M059J (cell line): ENCODE data around the gene OLFM2. TPM values are rescaled to one million over a fixed set of nuclear protein-coding genes. Genes with fewer than 3 reads are reported as not detected.

Experiments
- DNase-seq: peaks from one replicate; pipeline ENCODE4 v3.0.0-alpha.2; 2012; ENCODE audit warnings: low read depth
- total RNA-seq: library from RNA; depleted of rRNA; stranded (reverse); fragments of >200 nt; shearing (Covaris generic); gene quantifications from 2 replicates; pipeline ENCODE4 v1.2.3, GENCODE V29; 2014

OLFM2 gene
- total RNA-seq, 1 experiment from 2014 or later: 0.39 TPM

GRCh38 chr19:9910625-9911024 lies 25.7 kb downstream of the OLFM2 start:
- no peak for DNase-seq

GRCh38 chr19:9909251-9909650 lies 27.1 kb downstream of the OLFM2 start:
- no peak for DNase-seq

DNA sequence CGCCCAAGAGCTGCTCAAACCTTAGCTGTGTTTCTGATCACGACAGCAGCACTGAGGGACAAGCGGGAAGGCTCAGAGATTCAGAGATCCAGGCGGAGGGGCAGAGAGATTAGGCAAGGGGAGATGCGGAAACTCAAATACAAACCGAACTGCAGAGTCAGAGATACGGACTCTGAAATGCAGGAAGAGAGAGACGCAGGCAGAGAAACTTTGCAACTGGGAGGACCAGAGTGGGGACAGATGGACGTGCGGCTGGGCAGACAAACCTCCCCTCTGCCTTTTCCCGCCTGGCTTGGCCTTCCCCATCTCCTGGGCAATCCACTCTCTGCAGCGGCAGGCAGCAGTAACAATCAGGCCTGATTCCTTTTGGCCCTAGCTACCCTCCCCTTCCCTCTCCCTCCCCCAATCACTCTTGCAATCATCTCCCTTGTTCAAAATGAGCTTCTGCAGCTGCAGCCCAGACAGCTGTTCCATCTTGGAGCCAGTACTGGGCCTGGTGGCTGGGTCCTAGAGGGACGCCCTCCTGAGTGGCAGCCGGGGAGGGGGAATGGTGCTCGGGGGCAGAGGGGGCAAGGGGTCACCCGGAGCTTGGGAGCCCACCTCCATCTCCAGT lies 29.7 kb downstream of the OLFM2 start:
- DNase-seq: no peak

DNA sequence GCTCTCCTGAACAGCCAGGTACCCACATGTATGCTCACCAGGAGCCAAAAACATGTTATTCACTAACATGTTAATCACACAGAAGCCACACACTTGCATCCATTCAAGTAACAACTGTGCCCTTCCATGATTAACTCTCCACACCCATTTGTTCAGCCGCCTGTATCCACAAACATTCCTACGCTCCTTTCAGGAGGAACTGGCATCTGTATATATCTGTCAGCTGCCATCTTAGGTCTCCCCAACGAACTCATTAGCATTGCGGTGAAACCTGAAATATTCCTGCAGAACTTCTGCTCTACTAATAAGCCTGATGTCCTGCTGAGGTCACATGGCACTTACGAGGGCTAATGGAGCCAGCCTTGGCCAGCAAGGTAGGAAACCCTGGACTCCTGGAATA lies 33.0 kb downstream of the OLFM2 start:
- DNase-seq: no peak

GRCh38 chr19:9901642-9902041 lies 34.7 kb downstream of the OLFM2 start:
- DNase-seq: no peak

- DNase-seq: no peak
Measured at GRCh38 chr19:9901020-9901419, 35.3 kb downstream of the OLFM2 start.

GRCh38 chr19:9891609-9892373 lies 44.5 kb downstream of the OLFM2 start:
- DNase-seq: no peak

- DNase-seq: peak; percentile 22
Measured at GRCh38 chr19:9885077-9885552, 51.2 kb downstream of the OLFM2 start.

DNA sequence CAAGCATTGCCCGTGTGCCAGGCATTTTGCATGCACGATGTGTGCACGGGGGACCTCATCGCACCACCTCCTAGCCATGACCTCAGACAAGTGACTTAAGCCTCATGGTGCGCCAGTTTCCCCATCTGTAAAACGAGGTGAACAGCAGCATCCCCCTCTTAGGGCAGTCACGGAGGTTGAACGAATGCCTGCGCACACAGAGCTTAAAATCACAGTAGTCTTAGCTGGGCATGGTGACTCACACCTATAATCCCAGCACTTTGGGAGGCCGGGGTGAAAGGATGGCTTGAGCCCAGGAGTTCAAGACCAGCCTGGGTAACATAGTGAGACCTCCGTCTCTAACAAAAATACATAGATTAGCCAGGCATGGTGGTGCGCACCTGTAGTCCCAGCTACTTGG lies 52.6 kb downstream of the OLFM2 start:
- DNase-seq: peak; percentile 48

DNA sequence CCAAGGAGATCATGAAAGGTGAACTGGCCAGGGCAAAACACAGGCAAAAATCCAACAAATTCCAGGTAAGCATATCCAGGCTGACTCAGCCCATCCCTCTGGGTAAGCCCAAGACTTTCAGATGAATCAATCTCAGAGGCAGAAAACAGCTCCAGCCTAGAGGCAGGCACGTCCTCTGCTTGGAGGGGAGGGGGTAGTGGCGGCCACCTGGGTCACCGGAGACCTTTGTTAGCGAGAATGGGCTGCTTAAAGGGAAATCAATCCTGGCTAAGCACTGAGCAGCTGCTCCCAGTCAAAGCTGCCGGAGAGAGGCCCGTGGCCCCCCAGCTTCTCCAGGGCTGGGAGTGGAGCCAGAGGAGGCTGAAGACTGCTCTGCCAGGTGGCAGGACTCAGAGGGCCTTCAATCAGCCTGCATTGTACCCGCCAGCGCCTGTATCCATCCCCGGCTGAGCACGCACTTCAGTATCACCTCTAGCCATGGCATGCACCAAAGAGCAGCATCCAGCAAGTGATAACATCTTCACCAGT lies 53.0 kb downstream of the OLFM2 start:
- peak; percentile 70 for DNase-seq

DNA sequence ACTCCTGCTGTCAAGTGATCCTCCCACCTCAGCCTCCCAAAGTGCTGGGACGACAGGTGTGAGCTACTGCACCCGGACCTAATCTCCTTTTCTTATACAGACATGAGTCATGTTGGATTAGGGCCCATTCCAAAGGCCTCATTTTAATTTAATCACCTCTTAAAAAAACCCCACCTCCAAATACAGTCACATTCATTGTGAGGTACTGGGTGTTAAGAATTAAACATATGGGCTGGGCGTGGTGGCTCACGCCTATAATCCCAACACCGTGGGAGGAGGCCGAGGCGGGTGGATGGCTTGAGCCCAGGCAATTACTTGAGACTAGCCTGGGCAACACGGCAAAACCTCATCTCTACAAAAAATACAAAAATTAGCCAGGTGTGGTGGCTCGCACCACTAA lies 54.6 kb downstream of the OLFM2 start:
- peak; percentile 28 for DNase-seq

DNA sequence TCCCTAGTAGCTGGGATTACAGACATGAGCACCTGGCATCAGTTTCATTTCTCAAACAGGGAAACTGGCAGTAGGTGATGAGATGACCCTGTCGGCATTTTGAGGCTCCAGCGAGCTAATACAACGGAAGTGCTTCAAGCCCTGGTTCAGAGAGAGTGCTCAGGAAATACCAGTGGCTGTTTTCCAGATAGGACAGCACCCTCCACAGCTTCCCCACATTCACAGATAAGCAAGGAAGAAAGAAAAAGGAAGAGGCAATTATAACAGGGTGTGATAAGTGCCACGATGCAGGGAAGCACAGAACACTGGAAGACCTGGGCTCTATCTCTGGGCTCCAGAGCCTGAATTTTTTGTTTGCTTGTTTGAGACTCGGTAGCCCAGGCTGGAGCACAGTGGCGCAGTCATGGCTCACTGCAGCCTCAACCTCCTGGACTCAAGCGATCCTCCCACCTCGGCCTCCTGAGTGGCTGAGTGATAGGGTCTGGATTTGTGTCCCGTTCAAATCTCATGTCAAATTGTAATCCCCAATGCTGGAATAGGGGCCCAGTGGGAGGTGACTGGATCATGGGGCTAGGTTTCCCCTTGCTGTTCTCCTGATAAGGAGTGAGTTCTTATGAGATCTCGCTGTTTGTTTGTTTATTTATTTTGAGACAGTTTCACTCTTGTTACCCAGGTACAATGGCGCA lies 57.7 kb downstream of the OLFM2 start:
- peak; percentile 38 for DNase-seq

DNA sequence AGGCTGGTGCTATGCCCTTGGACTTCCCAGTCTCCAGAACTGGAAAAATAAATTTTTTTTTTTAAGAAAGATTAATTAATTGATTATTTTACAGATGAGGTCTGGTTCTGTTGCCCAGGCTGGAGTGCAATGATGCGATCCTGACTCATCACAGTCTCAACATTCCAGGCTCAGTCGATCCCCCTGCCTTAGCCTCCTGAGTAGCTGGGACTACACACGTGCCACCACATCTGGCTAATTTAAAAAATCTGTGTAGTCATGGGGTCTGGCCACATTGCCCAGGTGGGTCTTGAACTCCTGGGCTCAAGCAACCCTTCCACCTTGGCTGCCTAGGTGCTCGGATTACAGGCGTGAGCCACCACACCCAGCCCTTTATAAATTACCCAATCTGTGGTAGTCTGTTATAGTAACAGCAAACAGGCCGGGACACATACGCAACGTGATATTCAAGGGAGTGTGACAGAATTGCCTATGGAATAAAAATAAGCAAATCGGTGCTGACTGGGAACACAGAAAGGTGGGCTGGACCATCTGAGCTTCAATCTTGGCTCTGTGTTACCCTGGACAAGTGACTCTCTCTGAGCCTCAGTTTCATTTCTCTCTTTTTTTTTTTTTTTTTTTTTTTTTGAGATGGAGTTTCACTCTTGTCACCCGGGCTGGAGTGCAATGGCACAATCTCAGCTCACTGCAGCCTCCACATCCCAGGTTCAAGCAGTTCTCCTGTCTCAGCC lies 58.4 kb downstream of the OLFM2 start:
- peak; percentile 60 for DNase-seq

- no peak for DNase-seq
Measured at GRCh38 chr19:9875796-9876195, 60.5 kb downstream of the OLFM2 start.

DNA sequence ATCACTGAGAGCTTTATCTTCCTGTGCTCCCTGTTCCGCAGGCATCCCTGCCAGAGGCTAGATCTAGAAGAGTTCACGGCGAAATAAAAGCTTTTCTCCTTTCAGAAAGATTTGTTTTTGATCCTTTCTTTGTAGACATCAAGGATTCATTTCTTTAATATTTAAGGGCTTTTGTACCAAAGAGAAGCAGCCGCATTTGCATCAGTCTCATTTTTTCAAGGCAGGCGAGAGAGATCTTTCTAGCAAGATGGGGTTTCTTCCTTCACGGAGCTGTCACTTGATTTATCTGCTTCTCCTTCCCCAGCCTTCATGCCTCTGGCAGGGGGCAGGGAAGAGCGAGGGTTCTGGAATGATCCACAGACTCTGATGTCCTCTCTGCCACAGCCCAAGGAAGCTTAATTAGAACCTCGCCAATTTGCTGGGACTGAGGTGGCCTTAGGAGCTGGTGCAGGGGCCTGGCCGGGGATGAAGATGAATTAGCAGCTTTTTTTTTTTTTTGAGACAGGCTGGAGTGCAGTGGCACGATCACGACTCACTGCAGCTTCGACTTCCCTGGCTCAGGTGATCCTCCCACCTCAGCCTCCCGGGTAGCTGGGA lies 61.2 kb downstream of the OLFM2 start:
- DNase-seq: no peak

DNA sequence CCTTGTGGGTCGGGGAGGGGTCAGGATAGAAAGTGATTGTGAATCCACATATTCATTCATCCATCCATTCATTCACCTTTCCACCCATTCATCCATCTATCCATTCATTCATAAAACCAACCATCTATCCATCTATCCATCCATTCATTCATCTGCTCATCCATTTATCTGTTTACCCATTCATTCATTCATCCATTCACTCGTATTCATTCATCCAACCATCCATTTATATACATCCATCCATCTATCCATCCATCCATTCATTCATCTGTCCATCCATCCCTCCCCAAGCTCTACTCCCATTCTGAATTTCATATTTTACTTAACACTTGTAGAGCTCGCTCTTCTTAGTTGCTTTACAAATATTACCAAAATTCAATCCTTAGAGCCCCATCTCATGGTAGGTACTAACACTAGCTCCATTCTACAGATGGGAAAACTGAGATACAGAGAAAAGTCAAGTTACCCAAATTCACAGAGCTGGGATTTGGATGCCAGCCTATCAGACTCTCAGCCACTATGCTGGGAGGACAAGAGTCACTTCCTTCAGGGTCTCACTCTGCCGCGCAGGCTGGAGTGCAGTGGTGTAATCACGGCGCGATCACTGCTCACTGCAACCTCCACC lies 63.6 kb downstream of the OLFM2 start:
- no peak for DNase-seq

- no peak for DNase-seq
Measured at GRCh38 chr19:9871626-9872338, 64.5 kb downstream of the OLFM2 start.

- no peak for DNase-seq
Measured at GRCh38 chr19:9868983-9869617, 67.2 kb downstream of the OLFM2 start.

DNA sequence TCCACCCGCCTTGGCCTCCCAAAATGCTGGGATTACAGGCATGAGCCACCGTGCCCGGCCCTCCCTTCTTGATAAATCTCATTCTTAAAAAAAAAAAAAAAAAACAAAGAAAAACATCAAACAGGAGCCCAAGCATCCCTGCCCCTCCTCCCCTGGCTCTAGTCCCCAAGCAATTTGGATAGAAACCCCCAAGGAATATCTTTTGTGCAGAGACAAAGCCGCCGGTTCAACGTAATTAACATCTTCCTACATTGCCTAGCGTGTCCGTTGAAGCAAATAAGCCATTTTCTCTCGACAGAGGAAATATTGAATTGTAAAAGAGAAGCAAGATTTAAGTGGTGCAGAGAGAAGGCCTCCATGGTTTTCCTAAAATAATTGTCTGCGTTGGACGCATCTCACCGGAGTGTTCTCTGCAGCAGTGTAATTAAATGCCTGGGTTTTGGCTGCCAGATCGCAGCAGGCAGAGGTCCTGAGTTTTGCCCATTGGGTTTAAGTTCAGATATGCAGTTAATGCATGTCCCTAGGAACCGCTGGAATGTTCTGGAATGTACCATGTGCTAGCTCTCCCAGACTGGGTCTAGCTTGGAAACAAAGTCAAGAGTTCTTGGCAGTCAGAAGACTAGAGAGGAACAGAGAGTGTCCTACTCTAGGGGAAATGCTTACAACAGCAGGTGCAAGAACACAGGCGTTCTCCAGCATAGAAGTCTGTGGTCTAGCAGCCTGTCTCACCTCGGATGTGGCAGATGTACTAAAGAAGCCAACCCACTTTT lies 70.4 kb downstream of the OLFM2 start:
- no peak for DNase-seq
